Measurements from ENCODE around the gene YBEY. TPM values are rescaled to one million over a fixed set of nuclear protein-coding genes. Genes with fewer than 3 reads are reported as not detected.

Gene YBEY
- total and polyA plus RNA-seq, 2 of the 8 experiments (the other 6 are each of a cell fraction or from before 2014, with no cell fraction given) = 26.9 to 31.9 TPM

DNA sequence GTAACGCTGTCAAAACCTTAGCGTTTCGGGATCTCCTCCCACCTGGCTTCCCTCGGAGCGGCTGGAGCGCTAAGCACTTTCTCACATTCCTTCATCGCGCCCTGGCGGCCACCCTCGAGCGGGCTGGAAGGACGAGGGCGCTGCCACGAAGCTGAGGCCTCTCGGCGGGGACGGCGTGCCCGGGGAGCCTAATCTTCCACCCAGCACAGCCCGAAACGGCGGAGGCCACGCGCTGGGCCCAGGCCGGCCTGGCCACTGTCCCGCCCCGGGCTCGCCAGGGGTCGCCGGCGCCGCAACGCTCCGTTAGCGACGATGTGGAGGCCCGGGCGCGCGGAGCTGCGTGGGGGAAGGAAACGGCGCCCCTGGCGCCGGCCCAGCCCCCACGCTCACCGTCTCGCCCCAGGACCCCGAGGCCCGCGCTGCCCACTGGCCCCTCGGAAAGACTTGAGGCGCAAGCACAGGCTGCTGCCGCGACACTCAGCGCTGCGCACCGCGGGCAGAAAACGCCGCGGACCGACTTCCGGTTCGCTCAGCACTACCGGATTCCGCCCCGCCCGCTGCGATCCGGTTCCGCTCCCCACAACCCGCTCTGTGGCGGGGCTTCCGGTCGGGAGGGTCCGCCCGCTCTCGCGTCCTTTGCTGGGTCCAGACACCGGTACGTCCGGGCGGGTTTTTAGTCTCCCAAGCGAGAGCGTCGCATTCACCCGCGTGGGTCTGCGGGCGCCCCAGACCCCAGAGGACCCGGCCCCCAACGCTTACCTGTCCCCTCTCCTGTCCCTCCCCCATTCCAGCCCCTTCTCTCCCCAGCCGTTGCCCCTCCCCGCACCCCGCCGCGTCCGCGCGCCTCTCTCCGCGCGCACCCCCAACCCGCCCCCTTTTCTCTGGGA lies at the start of gene YBEY (continued):
- TF ChIP-seq TEAD4 (IDR thresholded peaks at IDR 0.05; ENCODE audit: low read depth, low read length) = peak; percentile 73; the same call in 1 of the 2 replicates
- TF ChIP-seq CBX5 (IDR thresholded peaks at IDR 0.05; ENCODE audit: low read depth, low read length) = no peak
- peak; percentile 82 for TF ChIP-seq TAF1 (IDR thresholded peaks at IDR 0.05; ENCODE audit: low read depth, low read length)
- peak; percentile 68 for TF ChIP-seq SAP30 (IDR thresholded peaks at IDR 0.05; ENCODE audit: insufficient read depth, insufficient replicate concordance, low read length)
- TF ChIP-seq RAD21 (IDR thresholded peaks at IDR 0.05 in 1 of 2, conservative IDR thresholded peaks at IDR 0.05 in 1 of 2; ENCODE audit: low read depth in 2 of 2, low read length in 2 of 2) = no peak
- peak; percentile 80 for TF ChIP-seq KDM5A (IDR thresholded peaks at IDR 0.05; ENCODE audit: low read length)
- no peak for TF ChIP-seq NRF1 (IDR thresholded peaks at IDR 0.05; ENCODE audit: low read depth, low read length)
- TF ChIP-seq CTCF (IDR thresholded peaks at IDR 0.05; ENCODE audit: control extremely low read depth in 1 of 3, insufficient read depth in 1 of 3, low read depth in 1 of 3, low read length in 3 of 3) = peak; percentile 6 to 15 (median 13); a peak in 3 of 4 replicates
- TF ChIP-seq EGR1 (IDR thresholded peaks at IDR 0.05; ENCODE audit: borderline replicate concordance, low read depth, low read length) = peak; percentile 32
- peak; percentile 65 for TF ChIP-seq ASH2L (IDR thresholded peaks at IDR 0.05; ENCODE audit: low read length)
- TF ChIP-seq EZH2 (IDR thresholded peaks at IDR 0.05; ENCODE audit: low read depth, low read length, severe bottlenecking) = no peak
- peak; percentile 61; the same call in 1 of the 2 replicates for TF ChIP-seq TBP (IDR thresholded peaks at IDR 0.05; ENCODE audit: low read depth, low read length)
- TF ChIP-seq HDAC6 (IDR thresholded peaks at IDR 0.05; ENCODE audit: low read depth, low read length) = no peak
- TF ChIP-seq CREB1 (IDR thresholded peaks at IDR 0.05) = peak; percentile 67; the same call in 1 of the 2 replicates
- TF ChIP-seq POU5F1 (IDR thresholded peaks at IDR 0.05; ENCODE audit: low read depth, low read length) = no peak
- TF ChIP-seq MAX (IDR thresholded peaks at IDR 0.05) = peak; percentile 31
- TF ChIP-seq KDM4A (IDR thresholded peaks at IDR 0.05; ENCODE audit: low read depth, low read length, severe bottlenecking) = peak; percentile 63
- TF ChIP-seq GABPA (IDR thresholded peaks at IDR 0.05; ENCODE audit: borderline replicate concordance, insufficient read depth, low read length) = peak; percentile 98
- TF ChIP-seq HDAC2 (IDR thresholded peaks at IDR 0.05; ENCODE audit: borderline replicate concordance in 1 of 2, low read depth in 2 of 2, low read length in 2 of 2) = peak in 1 of 2 experiments; percentile 94; a peak in 2 of 4 replicates
- peak; percentile 47; the same call in 1 of the 2 replicates for TF ChIP-seq BRCA1 (IDR thresholded peaks at IDR 0.05; ENCODE audit: low read depth, low read length)

All from H1 (cell line).